Measurements from ENCODE around the gene NR2F2.

NR2F2 gene

GRCh38 chr15:96324192-96324895 is 6.2 kb upstream of the NR2F2 start:
- no peak for DNase-seq (ENCODE audit: low spot score)
- Histone ChIP-seq H4K91ac (ENCODE audit: low read depth, low read length, poor library complexity) (no peak overlapping the region), H2AK5ac (ENCODE audit: low read depth, low read length) (no peak overlapping the region), H3K36me3 (replicated peaks in 1 of 2; ENCODE audit: control insufficient read depth in 2 of 2, insufficient read depth in 2 of 2, low read length in 2 of 2) (peaks cover 0 to 3% of the 10 kb centered on the region in 2 donors), H3K4me1 (ENCODE audit: control insufficient read depth in 2 of 2, insufficient read depth in 1 of 2, low read depth in 1 of 2, low read length in 2 of 2) (peaks cover 26 to 40% of the 10 kb centered on the region in 2 donors), H3K14ac (ENCODE audit: low read length) (peak overlapping the region; percentile 91), H2BK120ac (ENCODE audit: low read depth, low read length) (no peak overlapping the region), H2BK15ac (ENCODE audit: low read length) (no peak overlapping the region), H3K23ac (ENCODE audit: low read depth, low read length, poor library complexity) (no peak overlapping the region), H2BK5ac (ENCODE audit: low read length) (no peak overlapping the region), H2AFZ (ENCODE audit: low read length) (no peak overlapping the region), H3K18ac (ENCODE audit: low read length) (peak overlapping the region; percentile 56), H3K9me3 (replicated peaks in 1 of 2; ENCODE audit: control insufficient read depth in 2 of 2, insufficient read depth in 1 of 2, low read depth in 1 of 2, low read length in 2 of 2) (peaks cover 0 to 2% of the 10 kb centered on the region in 2 donors), H3K79me1 (ENCODE audit: low read depth, low read length) (no peaks in the 10 kb centered on the region), H4K8ac (ENCODE audit: low read depth, low read length) (no peak overlapping the region), H3K4me2 (ENCODE audit: insufficient read depth, low read length, poor library complexity, severe bottlenecking) (peak overlapping the region; percentile 34), H3K4me3 (ENCODE audit: low read length in 2 of 2) (peak overlapping the region in 1 of 2 donors; percentile 69), H3K27ac (replicated peaks; ENCODE audit: low read length) (peak overlapping the region; percentile 94), H3K27me3 (ENCODE audit: control insufficient read depth in 3 of 3, insufficient read depth in 3 of 3, low read depth in 1 of 3, low read length in 3 of 3) (peaks cover 0 to 5% (median 0%) of the 10 kb centered on the region in 3 experiments), H2BK12ac (ENCODE audit: low read length) (no peak overlapping the region), H3K9ac (ENCODE audit: low read depth, low read length, poor library complexity) (no peak overlapping the region), H3K4ac (ENCODE audit: low read length) (no peak overlapping the region)
- WGBS, 2 donors (ENCODE audit: extremely low coverage in 2 of 2, insufficient read length in 2 of 2, insufficient replicate concordance in 1 of 2) = no CpG with 5 or more reads among the region's 12 CpGs

GRCh38 chr15:96324940-96325540 is 5.5 kb upstream of the NR2F2 start:
- Histone ChIP-seq H2AFZ (ENCODE audit: low read length) (peak overlapping the region; percentile 50), H2BK5ac (ENCODE audit: low read length) (no peak overlapping the region), H2AK5ac (ENCODE audit: low read depth, low read length) (no peak overlapping the region), H3K4me1 (ENCODE audit: control insufficient read depth in 2 of 2, insufficient read depth in 1 of 2, low read depth in 1 of 2, low read length in 2 of 2) (peaks cover 28 to 41% of the 10 kb centered on the region in 2 donors), H2BK15ac (ENCODE audit: low read length) (no peak overlapping the region), H3K27me3 (ENCODE audit: control insufficient read depth in 3 of 3, insufficient read depth in 3 of 3, low read depth in 1 of 3, low read length in 3 of 3) (peaks cover 0 to 5% (median 0%) of the 10 kb centered on the region in 3 experiments), H3K9ac (ENCODE audit: low read depth, low read length, poor library complexity) (no peak overlapping the region), H3K9me3 (replicated peaks in 1 of 2; ENCODE audit: control insufficient read depth in 2 of 2, insufficient read depth in 1 of 2, low read depth in 1 of 2, low read length in 2 of 2) (peaks cover 0 to 2% of the 10 kb centered on the region in 2 donors), H4K91ac (ENCODE audit: low read depth, low read length, poor library complexity) (no peak overlapping the region), H3K23ac (ENCODE audit: low read depth, low read length, poor library complexity) (no peak overlapping the region), H2BK120ac (ENCODE audit: low read depth, low read length) (no peak overlapping the region), H4K8ac (ENCODE audit: low read depth, low read length) (no peak overlapping the region), H3K14ac (ENCODE audit: low read length) (no peak overlapping the region), H3K18ac (ENCODE audit: low read length) (no peak overlapping the region), H2BK12ac (ENCODE audit: low read length) (no peak overlapping the region), H3K27ac (replicated peaks; ENCODE audit: low read length) (peak overlapping the region; percentile 67), H3K4me3 (ENCODE audit: low read length in 2 of 2) (peak overlapping the region in 1 of 2 donors; percentile 69), H3K36me3 (replicated peaks in 1 of 2; ENCODE audit: control insufficient read depth in 2 of 2, insufficient read depth in 2 of 2, low read length in 2 of 2) (peaks cover 0 to 3% of the 10 kb centered on the region in 2 donors), H3K79me1 (ENCODE audit: low read depth, low read length) (peaks cover 2% of the 10 kb centered on the region), H3K4me2 (ENCODE audit: insufficient read depth, low read length, poor library complexity, severe bottlenecking) (no peak overlapping the region), H3K4ac (ENCODE audit: low read length) (no peak overlapping the region)
- 80% methylated on average over 1 of the region's 6 CpGs; no CpG with 5 or more reads in 1 of the 2 donors for WGBS, 2 donors (ENCODE audit: extremely low coverage in 2 of 2, insufficient read length in 2 of 2, insufficient replicate concordance in 1 of 2)
- DNase-seq (ENCODE audit: low spot score) = no peak

GRCh38 chr15:96325541-96326327 is 4.8 kb upstream of the NR2F2 start:
- H2BK15ac ChIP-seq (ENCODE audit: low read length) = no peak overlapping the region
- peaks cover 0 to 5% (median 0%) of the 10 kb centered on the region in 3 experiments for H3K27me3 ChIP-seq (ENCODE audit: control insufficient read depth in 3 of 3, insufficient read depth in 3 of 3, low read depth in 1 of 3, low read length in 3 of 3)
- H3K79me1 ChIP-seq (ENCODE audit: low read depth, low read length) = peaks cover 2% of the 10 kb centered on the region
- H3K36me3 ChIP-seq (replicated peaks in 1 of 2; ENCODE audit: control insufficient read depth in 2 of 2, insufficient read depth in 2 of 2, low read length in 2 of 2) = peaks cover 0 to 1% of the 10 kb centered on the region in 2 donors
- H2BK5ac ChIP-seq (ENCODE audit: low read length) = no peak overlapping the region
- H3K4me3 ChIP-seq (ENCODE audit: low read length in 2 of 2) = peak overlapping the region; percentile 69 to 91
- H3K4ac ChIP-seq (ENCODE audit: low read length) = no peak overlapping the region
- no peak overlapping the region for H4K8ac ChIP-seq (ENCODE audit: low read depth, low read length)
- H3K9me3 ChIP-seq (replicated peaks in 1 of 2; ENCODE audit: control insufficient read depth in 2 of 2, insufficient read depth in 1 of 2, low read depth in 1 of 2, low read length in 2 of 2) = peaks cover 0 to 1% of the 10 kb centered on the region in 2 donors
- H3K4me1 ChIP-seq (ENCODE audit: control insufficient read depth in 2 of 2, insufficient read depth in 1 of 2, low read depth in 1 of 2, low read length in 2 of 2) = peaks cover 27 to 40% of the 10 kb centered on the region in 2 donors
- no peak overlapping the region for H3K14ac ChIP-seq (ENCODE audit: low read length)
- no peak overlapping the region for H2AK5ac ChIP-seq (ENCODE audit: low read depth, low read length)
- no CpG with 5 or more reads among the region's 17 CpGs for WGBS, 2 donors (ENCODE audit: extremely low coverage in 2 of 2, insufficient read length in 2 of 2, insufficient replicate concordance in 1 of 2)
- DNase-seq (ENCODE audit: low spot score) = no peak
- peak overlapping the region; percentile 12 for H3K18ac ChIP-seq (ENCODE audit: low read length)
- H3K27ac ChIP-seq (replicated peaks; ENCODE audit: low read length) = peak overlapping the region; percentile 67
- no peak overlapping the region for H2BK120ac ChIP-seq (ENCODE audit: low read depth, low read length)
- no peak overlapping the region for H3K9ac ChIP-seq (ENCODE audit: low read depth, low read length, poor library complexity)
- H3K4me2 ChIP-seq (ENCODE audit: insufficient read depth, low read length, poor library complexity, severe bottlenecking) = peak overlapping the region; percentile 74
- H2BK12ac ChIP-seq (ENCODE audit: low read length) = no peak overlapping the region
- H3K23ac ChIP-seq (ENCODE audit: low read depth, low read length, poor library complexity) = no peak overlapping the region
- H2AFZ ChIP-seq (ENCODE audit: low read length) = peak overlapping the region; percentile 77
- H4K91ac ChIP-seq (ENCODE audit: low read depth, low read length, poor library complexity) = no peak overlapping the region
